ENCODE measurements around the gene RNF148. TPM values are rescaled to one million over a fixed set of nuclear protein-coding genes. Genes with fewer than 3 reads are reported as not detected.

Gene RNF148
- total and polyA plus RNA-seq, 2 of the 8 experiments (the other 6 are each of a cell fraction or from before 2014, with no cell fraction given) = 0.27 to 0.45 TPM

DNA sequence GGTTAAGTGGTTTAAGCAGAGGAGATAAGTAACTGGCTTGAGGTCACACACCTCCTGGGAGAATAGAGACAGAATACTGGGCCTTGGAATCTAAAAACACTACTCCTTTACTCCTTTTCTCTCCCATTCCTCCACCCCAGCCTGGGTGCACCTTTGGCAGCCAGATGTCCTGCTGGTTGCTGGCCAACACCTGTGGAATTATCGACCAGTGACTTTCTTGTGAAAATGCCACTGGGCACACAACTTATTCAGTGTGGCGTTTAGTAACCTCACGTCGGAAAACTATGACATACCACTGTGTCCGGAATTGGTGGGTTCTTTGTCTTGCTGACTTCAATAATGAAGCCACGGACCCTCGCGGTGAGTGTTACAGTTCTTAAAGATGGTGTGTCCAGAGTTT lies 30.2 kb downstream of the RNF148 start:
- no peak for FAIRE-seq
- Histone ChIP-seq H4K20me1 (replicated peaks in 1 of 2; ENCODE audit: control insufficient read depth in 1 of 2, insufficient read depth in 2 of 2, low read length in 2 of 2) (no peaks in the 10 kb centered on the region), H3K18ac (ENCODE audit: extremely low read depth, low read length) (no peak overlapping the region), H4K5ac (ENCODE audit: insufficient read length, low read depth, low read length) (no peak overlapping the region), H2BK120ac (replicated peaks; ENCODE audit: low read depth, low read length) (no peak overlapping the region), H4K91ac (replicated peaks; ENCODE audit: insufficient read length, low read length) (no peak overlapping the region), H3K9me3 (ENCODE audit: insufficient read depth in 2 of 2, low read depth in 1 of 2, low read length in 1 of 2) (peaks cover 3 to 8% of the 10 kb centered on the region in 2 experiments; a peak in 2 of 4 replicates), H3K4me1 (replicated peaks in 1 of 4; ENCODE audit: control insufficient read depth in 3 of 4, insufficient read depth in 4 of 4, low read length in 3 of 4) (peaks cover 5 to 12% (median 9%) of the 10 kb centered on the region in 4 experiments), H2BK12ac (ENCODE audit: low read depth, low read length) (no peak overlapping the region), H3K9ac (replicated peaks in 1 of 4; ENCODE audit: extremely low read depth in 1 of 4, low read depth in 3 of 4, low read length in 3 of 4) (no peak overlapping the region), H3K4me2 (ENCODE audit: insufficient read depth in 1 of 2, low read depth in 2 of 2, low read length in 2 of 2) (no peak overlapping the region), H3K4me3 (ENCODE audit: extremely low read depth in 1 of 4, insufficient read depth in 2 of 4, low read depth in 3 of 4, low read length in 4 of 4) (no peak overlapping the region), H2BK5ac (ENCODE audit: low read depth, low read length) (no peak overlapping the region), H2AK5ac (ENCODE audit: low read depth, low read length) (no peak overlapping the region), H3K27ac (ENCODE audit: low read depth, low read length) (no peak overlapping the region), H3K23me2 (ENCODE audit: low read depth, low read length) (no peaks in the 10 kb centered on the region), H3K23ac (ENCODE audit: insufficient read length) (no peak overlapping the region), H3K56ac (replicated peaks; ENCODE audit: insufficient read length, low read depth, low read length) (no peak overlapping the region), H3K79me1 (ENCODE audit: low read depth, low read length) (no peaks in the 10 kb centered on the region), H3K79me2 (ENCODE audit: control insufficient read depth in 1 of 2, insufficient read depth in 2 of 2, low read length in 2 of 2) (peaks cover 0 to 7% of the 10 kb centered on the region in 2 experiments; a peak in 2 of 4 replicates), H4K8ac (ENCODE audit: extremely low read depth, insufficient read depth, low read length) (no peak overlapping the region), H3K27me3 (replicated peaks in 1 of 4; ENCODE audit: control insufficient read depth in 3 of 4, extremely low read depth in 1 of 4, insufficient read depth in 3 of 4, low read length in 3 of 4) (peaks cover 0 to 2% (median 0%) of the 10 kb centered on the region in 4 experiments; a peak in 1 of 7 replicates), H2AFZ (ENCODE audit: low read length) (no peak overlapping the region), H2BK20ac (ENCODE audit: low read length) (no peak overlapping the region), H3K4ac (replicated peaks; ENCODE audit: insufficient read length, low read depth, low read length) (no peak overlapping the region), H3K14ac (ENCODE audit: insufficient read length) (no peak overlapping the region), H2BK15ac (ENCODE audit: low read length) (no peak overlapping the region), H3K36me3 (ENCODE audit: control insufficient read depth in 2 of 4, insufficient read depth in 4 of 4, low read length in 3 of 4) (peaks cover 0 to 4% (median 0%) of the 10 kb centered on the region in 4 experiments; a peak in 1 of 8 replicates)
- CTCF ChIA-PET (ENCODE audit: partially characterized antibody) = interaction anchor here (1.4 kb wide), 1 partner anchor 13 kb away, joined by 3 read pairs; no protein-coding TSS in a partner anchor
- 91% methylated on average over 8 of the region's 8 CpGs; no CpG with 5 or more reads in 1 of the 2 experiments for WGBS, 2 experiments (ENCODE audit: extremely low coverage in 1 of 2, insufficient coverage in 1 of 2, insufficient read length in 1 of 2, insufficient replicate concordance in 2 of 2, low coverage in 1 of 2, low lambda C conversion rate in 2 of 2, missing lambda C conversion rate in 1 of 2)
- POLR2A ChIA-PET (ENCODE audit: partially characterized antibody) = interaction anchor here (1.1 kb wide), 1 partner anchor 10 kb away, joined by 4 read pairs; no protein-coding TSS in a partner anchor
- TF ChIP-seq, protein P1, sequence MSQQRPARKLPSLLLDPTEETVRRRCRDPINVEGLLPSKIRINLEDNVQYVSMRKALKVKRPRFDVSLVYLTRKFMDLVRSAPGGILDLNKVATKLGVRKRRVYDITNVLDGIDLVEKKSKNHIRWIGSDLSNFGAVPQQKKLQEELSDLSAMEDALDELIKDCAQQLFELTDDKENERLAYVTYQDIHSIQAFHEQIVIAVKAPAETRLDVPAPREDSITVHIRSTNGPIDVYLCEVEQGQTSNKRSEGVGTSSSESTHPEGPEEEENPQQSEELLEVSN (IDR thresholded peaks at IDR 0.05) = no peak
- TF ChIP-seq EZH2 (IDR thresholded peaks at IDR 0.05; ENCODE audit: low read depth, low read length, severe bottlenecking) = no peak
- DNase-seq (ENCODE audit: low read depth in 1 of 2, low spot score in 2 of 2) = no peak

Data from H1 (cell line).